ENCODE measurements around the gene OR1J1.

OR1J1 gene, protein sequence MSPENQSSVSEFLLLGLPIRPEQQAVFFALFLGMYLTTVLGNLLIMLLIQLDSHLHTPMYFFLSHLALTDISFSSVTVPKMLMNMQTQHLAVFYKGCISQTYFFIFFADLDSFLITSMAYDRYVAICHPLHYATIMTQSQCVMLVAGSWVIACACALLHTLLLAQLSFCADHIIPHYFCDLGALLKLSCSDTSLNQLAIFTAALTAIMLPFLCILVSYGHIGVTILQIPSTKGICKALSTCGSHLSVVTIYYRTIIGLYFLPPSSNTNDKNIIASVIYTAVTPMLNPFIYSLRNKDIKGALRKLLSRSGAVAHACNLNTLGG

DNA sequence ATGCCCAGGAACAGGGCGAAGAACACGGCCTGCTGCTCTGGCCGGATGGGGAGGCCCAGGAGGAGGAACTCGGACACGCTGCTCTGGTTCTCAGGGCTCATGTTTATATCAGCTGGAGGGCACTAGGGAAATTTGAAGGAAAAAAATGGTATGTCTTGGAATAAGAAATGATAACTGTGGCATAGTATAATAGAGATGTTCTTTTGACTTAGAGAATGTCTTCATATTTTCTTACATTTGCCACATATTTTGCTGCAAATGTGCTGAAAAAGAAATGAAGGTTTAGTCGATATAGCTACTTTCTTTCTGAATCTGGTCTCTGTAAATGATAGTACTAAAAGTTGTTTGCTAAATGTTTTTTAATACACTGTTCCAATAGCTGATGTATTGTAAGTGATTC, at the start of gene OR1J1:
Gene OR1J1, minus strand, starts transcription at position 101 of the 400 bp plus-strand sequence. Its CDS starts 0 bp downstream, at position 101.
- no peak for DNase-seq

DNA sequence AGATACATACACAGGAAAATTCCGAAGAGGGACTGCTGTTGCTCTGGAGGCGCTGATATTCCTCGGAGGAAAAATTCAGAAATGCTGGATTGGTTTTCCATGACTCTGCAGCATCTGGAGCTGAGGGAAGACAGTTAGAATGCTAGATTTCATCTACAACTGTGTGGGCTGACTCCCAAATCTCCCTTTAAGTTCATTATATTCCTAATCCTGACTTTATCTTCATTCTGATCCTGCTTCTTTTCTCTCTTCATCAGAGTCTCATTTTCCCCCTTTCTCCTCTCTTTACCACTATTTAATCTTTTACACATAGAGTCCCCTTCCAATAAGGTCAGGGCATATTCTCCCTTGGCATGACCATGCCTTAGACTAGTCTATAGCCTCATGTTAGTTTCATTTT, 49.5 kb upstream of the OR1J1 start, which contains the start of gene OR1N1:
Gene OR1N1, minus strand, starts transcription at position 101 of the 400 bp plus-strand sequence. Its CDS starts 0 bp downstream, at position 101.
- DNase-seq: no peak

DNA sequence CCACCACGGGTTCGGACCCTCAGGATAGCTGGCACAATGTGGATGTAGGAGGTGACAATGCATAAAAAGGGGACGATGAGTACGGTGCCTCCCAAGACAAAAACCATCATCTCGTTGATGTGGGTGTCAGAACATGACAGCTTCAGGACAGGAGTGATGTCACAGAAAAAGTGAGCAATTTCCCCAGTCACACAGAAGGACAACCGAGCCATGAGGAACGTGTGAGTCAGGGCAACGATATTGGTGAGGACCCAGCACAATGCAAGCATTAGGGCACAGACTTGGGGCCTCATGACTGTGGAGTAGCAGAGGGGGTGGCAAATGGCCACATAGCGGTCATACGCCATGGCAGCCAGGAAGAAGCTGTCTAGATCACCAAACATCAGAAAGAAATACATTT, 48.9 kb upstream of the OR1J1 start:
- no peak for DNase-seq

DNA sequence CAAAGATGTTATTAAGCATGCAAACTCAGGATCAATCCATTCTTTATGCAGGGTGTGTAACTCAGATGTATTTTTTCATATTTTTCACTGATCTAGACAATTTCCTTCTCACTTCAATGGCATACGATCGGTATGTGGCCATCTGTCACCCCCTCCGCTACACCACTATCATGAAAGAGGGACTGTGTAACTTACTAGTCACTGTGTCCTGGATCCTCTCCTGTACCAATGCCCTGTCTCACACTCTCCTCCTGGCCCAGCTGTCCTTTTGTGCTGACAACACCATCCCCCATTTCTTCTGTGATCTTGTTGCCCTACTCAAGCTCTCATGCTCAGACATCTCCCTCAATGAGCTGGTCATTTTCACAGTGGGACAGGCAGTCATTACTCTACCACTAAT, 41.6 kb upstream of the OR1J1 start:
- no peak for DNase-seq

- no peak for DNase-seq
Measured at GRCh38 chr9:122518841-122519240, 41.1 kb upstream of the OR1J1 start, which contains the start of gene OR1J4. Gene OR1J4 (plus strand): TSS chr9:122519141. CDS start chr9:122519141, 0 bp downstream.

GRCh38 chr9:122518226-122518625, 40.5 kb upstream of the OR1J1 start:
- no peak for DNase-seq

- no peak for DNase-seq
Measured at GRCh38 chr9:122510502-122510901, 32.8 kb upstream of the OR1J1 start, which contains the start of gene OR1J2. Gene OR1J2 (plus strand): TSS chr9:122510802. CDS start chr9:122510802, 0 bp downstream.

DNA sequence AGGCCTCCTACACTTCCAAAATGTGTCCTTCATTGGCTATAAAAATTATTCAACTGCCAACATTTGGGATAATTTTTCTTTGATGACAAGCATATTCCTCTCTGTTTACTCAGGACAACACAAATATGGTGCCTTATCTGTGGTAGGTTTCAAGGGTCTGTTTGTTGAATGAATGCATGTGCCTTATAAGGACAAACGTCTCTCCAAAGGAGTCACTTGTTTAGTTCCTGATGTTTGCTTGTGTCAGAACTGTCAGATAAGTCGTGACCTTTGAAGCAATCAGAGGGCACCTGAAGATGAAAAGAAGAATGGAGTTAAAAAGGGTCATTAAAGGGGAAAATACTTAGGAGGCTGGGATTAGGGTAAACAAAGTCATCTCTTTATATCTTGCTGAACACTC, 29.2 kb upstream of the OR1J1 start:
- DNase-seq: no peak

DNA sequence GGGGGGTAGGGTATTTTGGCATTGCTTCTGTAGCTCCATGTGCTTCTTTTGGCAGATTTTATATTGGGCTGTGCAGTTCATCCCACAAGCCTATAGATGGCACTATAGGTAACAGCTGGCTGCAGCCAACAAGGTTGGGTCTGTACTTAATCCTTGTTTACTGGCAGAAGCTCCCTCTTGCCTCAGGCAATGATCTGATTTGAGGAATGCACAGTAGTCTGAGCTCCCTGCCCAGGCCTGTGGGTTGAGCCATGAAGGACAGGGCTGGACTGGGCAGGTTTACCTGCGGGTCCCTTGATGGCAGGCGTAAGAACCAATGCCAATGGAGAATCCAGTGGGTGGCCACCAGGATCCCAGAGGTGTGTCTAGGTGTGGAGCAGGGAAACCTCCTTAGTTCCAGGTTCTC, 21.2 kb upstream of the OR1J1 start:
- peak in 1 of 2 donors; percentile 6 for DNase-seq

GRCh38 chr9:122479062-122479461, 1.3 kb upstream of the OR1J1 start:
- DNase-seq: no peak

- no peak for DNase-seq
Measured at GRCh38 chr9:122477346-122477745, 380 bp downstream of the OR1J1 start.

- DNase-seq: no peak
Measured at GRCh38 chr9:122475717-122476116, 2.0 kb downstream of the OR1J1 start.

GRCh38 chr9:122474561-122474960, 3.2 kb downstream of the OR1J1 start:
- DNase-seq: no peak

GRCh38 chr9:122468735-122469134, 9.0 kb downstream of the OR1J1 start:
- DNase-seq: no peak

GRCh38 chr9:122466456-122466855, 11.3 kb downstream of the OR1J1 start:
- no peak for DNase-seq

- peak; percentile 5 to 76 for DNase-seq
Measured at GRCh38 chr9:122464633-122465567, 12.8 kb downstream of the OR1J1 start.

GRCh38 chr9:122463828-122464632, 13.7 kb downstream of the OR1J1 start:
- no peak for DNase-seq

DNA sequence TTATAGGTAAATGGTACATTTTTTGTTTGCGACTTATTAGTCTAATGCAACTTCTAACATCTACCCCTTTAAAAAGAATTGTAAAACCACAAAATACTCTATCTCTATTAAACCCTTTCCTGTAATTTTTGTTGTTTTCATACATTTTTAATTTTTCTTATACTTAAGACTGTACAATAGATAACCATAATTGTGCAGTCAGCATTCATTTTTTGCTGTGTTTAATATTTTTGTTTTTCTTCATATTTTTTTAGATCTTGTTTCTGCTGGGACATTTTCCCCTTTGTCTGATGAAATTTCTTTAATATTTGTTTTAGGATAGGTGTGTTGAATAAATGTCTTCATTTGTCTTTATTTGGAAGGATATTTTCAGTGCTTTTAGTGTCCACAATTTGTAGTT, 19.9 kb downstream of the OR1J1 start:
- DNase-seq: no peak

DNA sequence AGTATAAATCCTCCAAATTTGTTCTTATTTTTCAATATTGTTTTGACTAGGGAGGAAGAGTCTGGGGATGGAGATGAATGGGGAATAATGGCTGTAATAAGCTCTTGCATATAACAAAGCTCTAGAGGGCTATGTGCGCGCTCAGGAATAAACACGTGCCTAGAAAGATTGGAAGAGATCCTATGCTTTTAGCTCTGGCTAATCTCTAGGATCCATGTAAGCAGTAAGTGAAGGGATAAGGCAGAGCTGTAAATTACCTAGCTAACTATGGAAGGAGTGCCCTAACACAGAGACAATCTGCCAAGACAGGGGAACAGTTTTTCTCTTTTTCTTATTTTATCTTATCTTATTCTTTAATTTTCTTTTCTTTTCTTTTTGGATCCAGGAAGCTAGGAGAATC, 21.6 kb downstream of the OR1J1 start:
- no peak for DNase-seq

DNA sequence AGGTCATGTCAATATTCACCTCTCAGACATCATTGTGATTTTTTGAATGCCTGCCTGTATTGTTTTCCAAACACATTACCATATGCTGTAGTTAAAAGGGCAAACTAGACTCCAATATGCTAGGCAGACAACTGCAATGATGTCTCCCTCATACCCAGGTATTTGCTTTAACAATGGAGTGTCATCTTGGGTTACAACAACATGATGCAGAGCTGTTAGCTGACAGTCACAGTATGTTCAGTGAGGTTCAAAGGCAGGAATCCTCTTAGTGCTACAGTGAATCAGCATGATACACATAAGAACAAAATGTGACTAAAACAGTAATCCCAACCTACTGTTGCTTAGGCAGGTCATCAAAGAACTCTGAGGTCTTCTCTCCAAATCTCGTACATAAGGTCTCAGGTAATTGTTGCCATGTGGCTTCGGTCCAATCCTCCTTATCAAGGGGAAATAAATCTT, 24.0 kb downstream of the OR1J1 start:
- DNase-seq: no peak

GRCh38 chr9:122446819-122447484, 30.8 kb downstream of the OR1J1 start:
- no peak for DNase-seq

DNA sequence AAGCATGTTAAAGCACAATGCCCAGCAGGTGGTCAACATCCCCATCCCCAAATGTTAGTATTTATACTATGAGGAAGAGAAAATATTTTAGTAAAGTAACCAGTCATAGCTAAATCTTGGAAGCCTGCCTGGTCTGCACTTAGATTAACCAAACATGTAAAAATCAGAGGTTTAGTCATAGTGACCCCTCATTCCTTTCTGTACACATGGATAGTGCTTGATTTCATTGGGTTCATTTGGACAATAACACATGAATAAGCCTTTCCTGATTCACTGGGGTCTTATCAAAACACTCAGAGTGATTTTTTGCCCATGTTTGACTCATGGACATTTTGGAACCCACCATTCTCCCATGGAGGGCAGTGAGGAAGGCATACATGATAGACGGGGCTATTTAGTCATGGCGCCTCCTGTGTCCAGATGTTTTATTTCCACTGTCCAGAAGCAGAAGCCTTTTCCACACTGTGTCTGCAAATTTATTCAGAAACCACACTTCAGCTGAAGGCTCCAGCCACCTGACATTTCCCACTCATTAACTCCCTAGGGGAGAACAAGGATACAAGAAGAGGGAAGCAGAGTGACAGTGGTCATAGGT, 32.5 kb downstream of the OR1J1 start:
- no peak for DNase-seq

All from bone marrow (tissue), 2 donors.